ENCODE results near the gene MEP1B.
"Not testable (repeated sequence)": the region's sequence is repeated elsewhere in the genome, so short reads cannot be mapped to it uniquely, and the experiment has no call there.

Gene MEP1B

GRCh38 chr18:32174719-32175118, 15.1 kb upstream of the MEP1B start:
- no peak overlapping the region for H3K27ac ChIP-seq (ENCODE audit: low read depth, low read length)
- peaks cover 15% of the 10 kb centered on the region; the same call in 1 of the 2 replicates for H3K27me3 ChIP-seq (ENCODE audit: insufficient read depth, low read length)
- H3K4me3 ChIP-seq (ENCODE audit: low read depth, low read length), result no peak overlapping the region
- no peak overlapping the region for H2AFZ ChIP-seq (ENCODE audit: low read length, unreplicated experiment)
- H3K4me1 ChIP-seq (ENCODE audit: control insufficient read depth, insufficient read depth, low read length, unreplicated experiment), result no peaks in the 10 kb centered on the region
- no peaks in the 10 kb centered on the region for H3K79me2 ChIP-seq (ENCODE audit: control insufficient read depth, insufficient read depth, low read length, unreplicated experiment)
- no peaks in the 10 kb centered on the region for H3K36me3 ChIP-seq (ENCODE audit: insufficient read depth, low read length)

GRCh38 chr18:32175265-32175664, 14.6 kb upstream of the MEP1B start:
- no peaks in the 10 kb centered on the region for H3K36me3 ChIP-seq (ENCODE audit: insufficient read depth, low read length)
- peaks cover 20% of the 10 kb centered on the region for H3K27me3 ChIP-seq (ENCODE audit: insufficient read depth, low read length)
- H3K4me1 ChIP-seq (ENCODE audit: control insufficient read depth, insufficient read depth, low read length, unreplicated experiment), result no peaks in the 10 kb centered on the region
- H3K27ac ChIP-seq (ENCODE audit: low read depth, low read length), result no peak overlapping the region
- no peaks in the 10 kb centered on the region for H3K79me2 ChIP-seq (ENCODE audit: control insufficient read depth, insufficient read depth, low read length, unreplicated experiment)
- no peak overlapping the region for H3K4me3 ChIP-seq (ENCODE audit: low read depth, low read length)
- no peak overlapping the region for H2AFZ ChIP-seq (ENCODE audit: low read length, unreplicated experiment)

GRCh38 chr18:32176745-32177144, 13.1 kb upstream of the MEP1B start:
- H3K27me3 ChIP-seq (ENCODE audit: insufficient read depth, low read length), result peaks cover 22% of the 10 kb centered on the region
- H3K27ac ChIP-seq (ENCODE audit: low read depth, low read length); H3K36me3 ChIP-seq (ENCODE audit: insufficient read depth, low read length); H3K79me2 ChIP-seq (ENCODE audit: control insufficient read depth, insufficient read depth, low read length, unreplicated experiment); H2AFZ ChIP-seq (ENCODE audit: low read length, unreplicated experiment); H3K4me1 ChIP-seq (ENCODE audit: control insufficient read depth, insufficient read depth, low read length, unreplicated experiment); H3K4me3 ChIP-seq (ENCODE audit: low read depth, low read length): not testable (repeated sequence)

- no peak overlapping the region for H3K27ac ChIP-seq (ENCODE audit: low read depth, low read length)
- no peaks in the 10 kb centered on the region for H3K79me2 ChIP-seq (ENCODE audit: control insufficient read depth, insufficient read depth, low read length, unreplicated experiment)
- no peak overlapping the region for H2AFZ ChIP-seq (ENCODE audit: low read length, unreplicated experiment)
- no peak overlapping the region for H3K4me3 ChIP-seq (ENCODE audit: low read depth, low read length)
- H3K4me1 ChIP-seq (ENCODE audit: control insufficient read depth, insufficient read depth, low read length, unreplicated experiment), result no peaks in the 10 kb centered on the region
- no peaks in the 10 kb centered on the region for H3K36me3 ChIP-seq (ENCODE audit: insufficient read depth, low read length)
- peaks cover 22% of the 10 kb centered on the region for H3K27me3 ChIP-seq (ENCODE audit: insufficient read depth, low read length)
Measured at GRCh38 chr18:32177530-32177929, 12.3 kb upstream of the MEP1B start.

GRCh38 chr18:32183503-32183902, 6.3 kb upstream of the MEP1B start:
- Histone ChIP-seq H3K27ac (ENCODE audit: low read depth, low read length) (no peak overlapping the region), H3K27me3 (ENCODE audit: insufficient read depth, low read length) (peaks cover 18% of the 10 kb centered on the region), H3K36me3 (ENCODE audit: insufficient read depth, low read length) (no peaks in the 10 kb centered on the region), H3K4me3 (ENCODE audit: low read depth, low read length) (no peak overlapping the region), H2AFZ (ENCODE audit: low read length, unreplicated experiment) (no peak overlapping the region), H3K4me1 (ENCODE audit: control insufficient read depth, insufficient read depth, low read length, unreplicated experiment) (no peaks in the 10 kb centered on the region), H3K79me2 (ENCODE audit: control insufficient read depth, insufficient read depth, low read length, unreplicated experiment) (no peaks in the 10 kb centered on the region)

- Histone ChIP-seq H3K4me1 (ENCODE audit: control insufficient read depth, insufficient read depth, low read length, unreplicated experiment) (no peaks in the 10 kb centered on the region), H3K27ac (ENCODE audit: low read depth, low read length) (no peak overlapping the region), H3K79me2 (ENCODE audit: control insufficient read depth, insufficient read depth, low read length, unreplicated experiment) (no peaks in the 10 kb centered on the region), H3K36me3 (ENCODE audit: insufficient read depth, low read length) (no peaks in the 10 kb centered on the region), H2AFZ (ENCODE audit: low read length, unreplicated experiment) (no peak overlapping the region), H3K27me3 (ENCODE audit: insufficient read depth, low read length) (peaks cover 23% of the 10 kb centered on the region), H3K4me3 (ENCODE audit: low read depth, low read length) (no peak overlapping the region)
Measured at GRCh38 chr18:32190209-32190608, 370 bp downstream of the MEP1B start.

- Histone ChIP-seq H2AFZ (ENCODE audit: low read length, unreplicated experiment) (no peak overlapping the region), H3K36me3 (ENCODE audit: insufficient read depth, low read length) (no peaks in the 10 kb centered on the region), H3K79me2 (ENCODE audit: control insufficient read depth, insufficient read depth, low read length, unreplicated experiment) (no peaks in the 10 kb centered on the region), H3K27me3 (ENCODE audit: insufficient read depth, low read length) (peaks cover 11% of the 10 kb centered on the region; the same call in 1 of the 2 replicates), H3K4me1 (ENCODE audit: control insufficient read depth, insufficient read depth, low read length, unreplicated experiment) (no peaks in the 10 kb centered on the region), H3K27ac (ENCODE audit: low read depth, low read length) (no peak overlapping the region), H3K4me3 (ENCODE audit: low read depth, low read length) (no peak overlapping the region)
Measured at GRCh38 chr18:32195881-32196815, 6.3 kb downstream of the MEP1B start.

- no peak overlapping the region for H3K27ac ChIP-seq (ENCODE audit: low read depth, low read length)
Measured at GRCh38 chr18:32200766-32201165, 10.9 kb downstream of the MEP1B start.

GRCh38 chr18:32201948-32202672, 12.3 kb downstream of the MEP1B start:
- Histone ChIP-seq H3K4me1 (ENCODE audit: control insufficient read depth, insufficient read depth, low read length, unreplicated experiment) (no peaks in the 10 kb centered on the region), H3K36me3 (ENCODE audit: insufficient read depth, low read length) (no peaks in the 10 kb centered on the region), H3K4me3 (ENCODE audit: low read depth, low read length) (no peak overlapping the region), H3K27me3 (ENCODE audit: insufficient read depth, low read length) (peaks cover 13% of the 10 kb centered on the region), H3K79me2 (ENCODE audit: control insufficient read depth, insufficient read depth, low read length, unreplicated experiment) (no peaks in the 10 kb centered on the region), H3K27ac (ENCODE audit: low read depth, low read length) (no peak overlapping the region), H2AFZ (ENCODE audit: low read length, unreplicated experiment) (no peak overlapping the region)

More at GRCh38 chr18:32200766-32201165, 10.9 kb downstream of the MEP1B start:
- no peaks in the 10 kb centered on the region for H3K79me2 ChIP-seq (ENCODE audit: control insufficient read depth, insufficient read depth, low read length, unreplicated experiment)
- peaks cover 9% of the 10 kb centered on the region; the same call in 1 of the 2 replicates for H3K27me3 ChIP-seq (ENCODE audit: insufficient read depth, low read length)
- H2AFZ ChIP-seq (ENCODE audit: low read length, unreplicated experiment), result no peak overlapping the region
- no peak overlapping the region for H3K4me3 ChIP-seq (ENCODE audit: low read depth, low read length)
- no peaks in the 10 kb centered on the region for H3K4me1 ChIP-seq (ENCODE audit: control insufficient read depth, insufficient read depth, low read length, unreplicated experiment)
- no peaks in the 10 kb centered on the region for H3K36me3 ChIP-seq (ENCODE audit: insufficient read depth, low read length)

GRCh38 chr18:32208023-32208422, 18.2 kb downstream of the MEP1B start:
- Histone ChIP-seq H3K79me2 (ENCODE audit: control insufficient read depth, insufficient read depth, low read length, unreplicated experiment) (no peaks in the 10 kb centered on the region), H3K4me3 (ENCODE audit: low read depth, low read length) (no peak overlapping the region), H3K36me3 (ENCODE audit: insufficient read depth, low read length) (no peaks in the 10 kb centered on the region), H3K27me3 (ENCODE audit: insufficient read depth, low read length) (peaks cover 21% of the 10 kb centered on the region), H3K27ac (ENCODE audit: low read depth, low read length) (no peak overlapping the region), H3K4me1 (ENCODE audit: control insufficient read depth, insufficient read depth, low read length, unreplicated experiment) (no peaks in the 10 kb centered on the region), H2AFZ (ENCODE audit: low read length, unreplicated experiment) (no peak overlapping the region)

Data from ACC112 (cell line).